NOMO-1 treated with dmso at 0.1 percent for 144 hours (cell line): ENCODE results near the gene B4GALNT2.
"Not testable (repeated sequence)": the region's sequence is repeated elsewhere in the genome, so short reads cannot be mapped to it uniquely, and the experiment has no call there.

Experiments
- DNase-seq: peaks from one replicate; lab custom pipeline; 2025; ENCODE audit not compliant: unreplicated experiment; lab: John Stamatoyannopoulos, UW

The B4GALNT2 gene, protein sequence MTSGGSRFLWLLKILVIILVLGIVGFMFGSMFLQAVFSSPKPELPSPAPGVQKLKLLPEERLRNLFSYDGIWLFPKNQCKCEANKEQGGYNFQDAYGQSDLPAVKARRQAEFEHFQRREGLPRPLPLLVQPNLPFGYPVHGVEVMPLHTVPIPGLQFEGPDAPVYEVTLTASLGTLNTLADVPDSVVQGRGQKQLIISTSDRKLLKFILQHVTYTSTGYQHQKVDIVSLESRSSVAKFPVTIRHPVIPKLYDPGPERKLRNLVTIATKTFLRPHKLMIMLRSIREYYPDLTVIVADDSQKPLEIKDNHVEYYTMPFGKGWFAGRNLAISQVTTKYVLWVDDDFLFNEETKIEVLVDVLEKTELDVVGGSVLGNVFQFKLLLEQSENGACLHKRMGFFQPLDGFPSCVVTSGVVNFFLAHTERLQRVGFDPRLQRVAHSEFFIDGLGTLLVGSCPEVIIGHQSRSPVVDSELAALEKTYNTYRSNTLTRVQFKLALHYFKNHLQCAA

DNA sequence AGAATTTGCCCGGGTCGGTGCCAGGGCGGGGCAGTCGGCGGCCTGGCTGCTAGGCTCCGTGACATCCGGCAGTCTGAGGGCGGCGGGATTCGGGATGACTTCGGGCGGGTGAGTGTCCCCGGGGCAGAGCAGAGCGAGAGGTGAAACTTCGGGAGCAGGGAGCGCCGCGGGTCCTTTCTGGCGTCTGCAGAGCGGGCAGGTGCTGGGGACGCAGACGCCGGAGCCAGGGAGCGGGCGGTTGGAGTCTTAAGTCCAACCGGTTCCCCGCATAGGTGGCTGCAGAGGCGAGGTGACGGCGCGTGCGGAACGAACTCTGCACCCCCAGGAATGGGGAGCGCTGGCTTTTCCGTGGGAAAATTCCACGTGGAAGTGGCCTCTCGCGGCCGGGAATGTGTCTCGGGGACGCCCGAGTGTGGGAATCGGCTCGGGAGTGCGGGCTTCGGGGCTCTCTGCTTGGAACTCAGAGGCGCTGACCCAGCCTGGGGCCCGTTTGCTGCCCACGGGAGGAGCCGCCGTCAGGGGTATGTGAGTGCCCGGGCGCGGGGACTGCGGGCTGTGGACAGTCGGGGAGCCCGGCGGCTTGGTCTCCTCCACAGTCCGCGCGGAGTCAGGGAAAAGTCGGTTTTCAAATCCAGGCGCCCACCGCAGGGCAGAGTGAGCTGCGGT, at the start of gene B4GALNT2:
B4GALNT2 (plus strand) TSS at position 71 of the 666 bp plus-strand sequence; CDS start at position 95, 24 bp downstream.
- DNase-seq, result no peak

DNA sequence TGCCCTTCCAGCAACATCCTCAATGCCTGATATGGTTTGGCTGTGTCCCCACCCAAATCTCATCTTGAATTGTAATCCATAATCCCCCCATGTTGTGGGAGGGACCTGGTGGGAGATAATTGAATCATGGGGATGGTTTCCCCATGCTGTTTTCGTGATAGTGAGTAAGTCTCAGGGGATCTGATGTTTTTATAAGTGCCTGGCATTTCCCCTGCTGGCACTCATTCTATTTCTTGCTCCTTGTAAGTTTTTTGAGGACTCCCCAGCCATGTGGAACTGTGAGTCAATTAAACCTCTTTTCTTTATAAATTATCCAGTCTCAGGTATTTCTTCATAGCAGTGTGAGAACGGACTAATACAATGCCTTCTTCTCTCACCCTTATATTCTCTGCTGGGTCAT, 47.5 kb upstream of the B4GALNT2 start:
- not testable (repeated sequence) for DNase-seq

DNA sequence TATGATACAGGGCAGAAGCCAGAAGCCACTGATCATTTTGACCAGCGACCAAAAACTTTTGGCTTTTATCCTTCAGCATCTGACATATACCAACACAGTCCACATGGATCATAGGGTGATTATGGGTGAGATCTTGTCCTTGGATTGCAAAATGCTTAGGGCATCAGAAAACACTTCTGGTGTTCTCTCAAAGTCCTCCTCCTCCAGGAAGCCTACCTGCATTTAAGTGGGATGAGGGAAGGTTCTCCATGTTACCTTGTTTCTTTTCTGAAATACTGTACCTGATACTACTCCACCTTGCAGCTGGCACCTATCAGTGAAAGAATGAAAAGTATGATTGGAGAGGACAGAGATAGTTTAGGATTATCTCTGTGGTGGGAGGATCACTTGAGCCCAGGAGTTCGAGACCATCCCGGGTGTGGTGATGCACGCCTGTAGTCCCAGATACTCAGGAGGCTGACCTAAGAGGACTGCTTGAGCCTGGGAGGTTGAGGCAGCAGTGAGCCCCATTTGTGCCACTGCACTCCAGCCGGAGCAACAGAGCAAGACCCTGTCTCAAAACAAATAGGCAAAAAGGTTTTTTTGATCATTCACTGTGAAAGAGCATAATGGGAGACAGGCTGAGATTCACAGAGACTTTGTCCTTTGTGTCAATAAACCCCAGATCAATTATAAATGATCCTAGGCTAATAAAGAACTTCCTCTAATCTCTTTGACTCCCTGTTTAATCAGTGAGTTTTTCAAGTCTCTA, 46.8 kb upstream of the B4GALNT2 start:
- DNase-seq, result no peak

DNA sequence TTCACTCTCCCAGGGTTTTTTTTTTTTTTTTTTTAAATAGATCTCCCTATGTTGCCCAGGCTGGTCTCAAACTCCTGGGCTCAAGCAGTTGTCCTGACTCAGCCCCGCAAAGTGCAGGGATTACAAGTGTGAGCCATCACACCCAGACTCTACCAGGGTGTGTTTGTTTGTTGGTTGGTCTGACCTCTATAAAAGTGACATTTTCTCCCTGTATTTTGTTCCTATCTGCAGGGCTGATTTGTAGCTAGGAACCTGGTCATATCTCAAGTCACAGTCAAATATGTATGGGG, 46.3 kb upstream of the B4GALNT2 start:
- DNase-seq, result no peak

DNA sequence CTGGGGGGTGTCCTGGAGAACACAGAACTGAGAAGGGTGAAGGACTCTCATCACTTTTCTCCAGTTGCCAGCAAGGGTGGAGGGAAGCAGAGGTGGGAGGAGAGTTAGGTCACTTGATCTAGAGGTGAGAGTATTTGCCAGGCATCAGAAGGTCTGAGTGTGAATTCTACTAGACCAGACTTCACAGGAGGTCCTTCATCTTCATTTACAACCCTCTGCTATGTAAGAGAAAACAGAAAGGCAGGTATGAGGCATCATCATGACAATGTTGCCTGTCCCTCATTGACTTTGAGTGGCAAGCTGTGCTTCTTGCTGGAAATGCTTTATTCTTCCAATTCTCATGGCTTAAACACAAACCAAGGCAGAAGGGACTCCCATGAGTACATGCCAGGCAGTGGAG, 45.9 kb upstream of the B4GALNT2 start:
- DNase-seq, result no peak

DNA sequence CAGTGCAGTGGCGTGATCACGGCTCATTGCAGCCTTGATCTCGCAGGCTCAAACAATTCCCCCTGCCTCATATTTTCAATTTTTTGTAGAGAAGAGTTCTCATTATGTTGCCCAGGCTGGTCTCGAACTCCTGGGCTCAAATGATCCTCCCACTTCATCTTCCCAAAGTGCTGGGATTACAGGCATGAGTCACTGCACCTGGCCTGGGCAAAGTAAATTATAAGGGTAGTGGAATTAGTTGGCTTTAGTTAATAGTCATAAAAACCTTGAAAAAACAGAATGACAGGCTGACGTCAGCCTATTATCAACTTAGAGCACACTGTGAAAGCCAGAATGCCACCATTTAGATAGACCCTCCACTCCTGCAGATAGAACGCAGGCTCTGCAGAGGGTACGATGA, 43.5 kb upstream of the B4GALNT2 start:
- no peak for DNase-seq

DNA sequence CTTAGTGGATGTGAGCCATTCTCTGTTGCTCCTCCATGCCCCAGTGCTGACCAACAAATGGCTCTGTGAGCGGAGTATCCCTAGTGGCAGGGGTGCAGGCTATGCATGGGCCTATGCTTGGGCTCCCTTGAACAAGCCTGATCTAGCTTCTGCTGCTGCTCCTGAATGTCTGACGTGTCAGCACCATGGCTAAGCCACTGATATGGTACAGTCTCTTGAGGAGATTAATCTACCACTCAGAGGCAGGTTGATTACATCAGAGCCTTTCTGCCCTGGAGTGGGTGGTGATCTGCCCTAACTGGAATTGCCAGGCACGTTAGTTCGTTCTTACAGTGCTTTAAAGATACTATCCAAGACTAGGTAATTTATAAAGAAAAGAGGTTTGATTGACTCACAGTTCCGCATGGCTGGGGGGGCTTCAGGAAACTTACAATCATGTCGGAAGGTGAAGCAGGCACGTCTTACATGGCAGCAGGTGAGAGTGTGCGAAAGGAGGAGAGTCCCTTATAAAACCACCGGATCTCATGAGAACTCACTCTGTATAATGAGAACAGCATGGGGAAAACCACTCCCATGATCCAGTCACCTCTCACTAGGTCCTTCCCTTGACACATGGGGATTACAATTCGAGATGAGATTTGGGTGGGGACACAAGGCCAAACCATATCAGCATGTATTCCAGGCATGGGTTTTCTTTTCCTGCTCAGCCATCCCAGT, 41.5 kb upstream of the B4GALNT2 start:
- DNase-seq, result no peak

DNA sequence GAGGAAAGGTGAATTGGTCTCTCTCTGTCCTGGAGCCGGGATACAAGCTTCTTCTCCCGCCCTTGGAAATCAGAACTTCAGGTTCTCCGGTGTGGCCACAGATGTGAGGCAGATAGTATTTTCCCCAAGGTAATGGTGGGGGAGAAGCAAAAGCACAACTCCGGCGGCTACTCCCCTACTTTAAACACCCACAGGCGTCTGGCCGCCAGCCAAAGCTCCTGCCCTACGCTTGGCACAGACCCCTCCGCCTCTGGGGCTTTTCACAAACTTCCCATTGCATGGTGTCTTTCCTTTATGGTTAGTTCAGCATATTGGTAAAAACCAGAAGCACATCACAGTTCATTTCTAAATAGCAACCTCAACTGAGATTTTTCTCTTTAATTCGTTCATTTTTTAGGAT, 39.4 kb upstream of the B4GALNT2 start:
- DNase-seq, result no peak

DNA sequence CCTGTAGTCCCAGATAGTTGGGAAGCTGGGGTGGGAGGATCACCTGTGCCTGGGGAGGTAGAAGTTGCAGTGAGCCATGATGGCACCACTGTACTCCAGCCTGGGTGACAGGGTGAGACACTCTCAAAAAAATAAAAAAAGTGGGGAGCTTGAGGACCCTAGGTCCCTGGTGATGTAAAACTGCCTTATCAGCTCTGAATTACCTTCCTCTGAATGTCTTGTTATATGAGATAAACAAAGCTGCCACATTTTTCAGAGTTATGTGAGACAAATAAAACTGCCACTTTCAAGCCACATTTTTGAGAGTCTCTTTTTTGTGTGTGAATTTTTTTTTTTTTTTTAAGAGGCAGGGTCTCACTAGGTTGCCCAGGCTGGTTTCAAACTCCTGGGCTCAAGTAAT, 32.0 kb upstream of the B4GALNT2 start:
- DNase-seq, result no peak

DNA sequence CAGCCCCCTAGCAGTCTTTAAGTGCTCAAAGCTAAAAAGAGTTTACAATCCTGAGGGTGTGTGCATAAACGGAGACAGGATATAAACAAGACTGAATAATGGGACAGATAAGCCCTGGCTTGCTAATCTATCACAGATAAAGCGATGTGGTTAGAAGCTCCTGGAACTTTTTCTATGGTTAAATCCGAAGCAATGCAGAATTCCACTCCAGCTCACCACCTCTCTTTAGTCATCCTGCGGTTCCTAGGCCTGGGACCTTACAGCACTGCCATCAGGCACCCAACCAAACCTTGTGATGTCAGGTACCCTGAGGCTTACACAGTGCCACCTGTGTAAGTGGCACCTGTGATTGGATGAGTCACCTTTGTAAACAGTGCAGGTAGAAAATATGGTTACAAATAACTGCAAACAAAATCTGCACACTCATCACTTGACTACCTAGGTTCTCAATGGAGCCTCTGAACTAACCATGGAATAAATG, 31.5 kb upstream of the B4GALNT2 start:
- DNase-seq, result no peak

DNA sequence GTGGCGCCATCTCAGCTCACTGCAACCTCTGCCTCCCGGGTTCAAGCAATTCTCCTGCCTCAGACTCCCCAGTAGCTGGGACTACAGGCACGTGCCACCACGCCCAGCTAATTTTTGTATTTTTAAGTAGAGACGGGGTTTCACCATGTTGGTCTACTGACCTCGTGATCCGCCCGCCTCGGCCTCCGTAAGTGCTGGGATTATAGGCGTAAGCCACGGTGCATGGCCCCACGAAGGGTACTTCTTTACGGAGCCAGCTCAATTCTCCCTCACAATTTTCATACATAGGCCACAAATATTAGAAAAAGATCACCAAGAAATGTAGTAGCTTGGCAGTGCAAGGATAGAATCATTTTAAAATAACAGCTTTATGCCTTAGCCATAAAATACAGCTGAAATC, 29.2 kb upstream of the B4GALNT2 start:
- DNase-seq, result not testable (repeated sequence)

DNA sequence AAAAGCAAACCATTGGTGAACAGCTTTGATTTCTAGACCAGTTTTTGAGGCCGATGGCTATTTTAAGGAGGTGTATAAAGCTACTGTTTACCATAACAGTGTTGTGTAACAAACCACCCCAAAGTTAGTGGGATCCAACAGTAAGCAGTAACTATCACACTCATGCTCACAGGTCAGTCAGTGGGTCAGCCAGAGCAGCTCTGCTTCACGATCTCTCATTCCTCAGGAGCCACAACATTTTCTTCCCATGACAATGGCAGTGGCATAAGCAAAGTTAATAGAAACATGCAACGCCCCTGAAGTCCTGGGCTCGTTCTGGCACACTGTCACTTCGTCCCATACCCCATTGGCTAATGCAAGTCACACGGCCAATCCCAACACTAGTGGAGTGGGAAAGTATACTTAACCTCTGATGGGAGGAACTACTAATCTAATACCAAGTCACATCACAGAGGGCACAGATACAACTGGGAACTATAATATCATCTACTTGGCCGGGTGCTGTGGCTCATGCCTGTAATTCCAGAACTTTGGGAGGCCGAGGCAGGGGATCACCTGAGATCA, 28.0 kb upstream of the B4GALNT2 start:
- DNase-seq, result no peak

DNA sequence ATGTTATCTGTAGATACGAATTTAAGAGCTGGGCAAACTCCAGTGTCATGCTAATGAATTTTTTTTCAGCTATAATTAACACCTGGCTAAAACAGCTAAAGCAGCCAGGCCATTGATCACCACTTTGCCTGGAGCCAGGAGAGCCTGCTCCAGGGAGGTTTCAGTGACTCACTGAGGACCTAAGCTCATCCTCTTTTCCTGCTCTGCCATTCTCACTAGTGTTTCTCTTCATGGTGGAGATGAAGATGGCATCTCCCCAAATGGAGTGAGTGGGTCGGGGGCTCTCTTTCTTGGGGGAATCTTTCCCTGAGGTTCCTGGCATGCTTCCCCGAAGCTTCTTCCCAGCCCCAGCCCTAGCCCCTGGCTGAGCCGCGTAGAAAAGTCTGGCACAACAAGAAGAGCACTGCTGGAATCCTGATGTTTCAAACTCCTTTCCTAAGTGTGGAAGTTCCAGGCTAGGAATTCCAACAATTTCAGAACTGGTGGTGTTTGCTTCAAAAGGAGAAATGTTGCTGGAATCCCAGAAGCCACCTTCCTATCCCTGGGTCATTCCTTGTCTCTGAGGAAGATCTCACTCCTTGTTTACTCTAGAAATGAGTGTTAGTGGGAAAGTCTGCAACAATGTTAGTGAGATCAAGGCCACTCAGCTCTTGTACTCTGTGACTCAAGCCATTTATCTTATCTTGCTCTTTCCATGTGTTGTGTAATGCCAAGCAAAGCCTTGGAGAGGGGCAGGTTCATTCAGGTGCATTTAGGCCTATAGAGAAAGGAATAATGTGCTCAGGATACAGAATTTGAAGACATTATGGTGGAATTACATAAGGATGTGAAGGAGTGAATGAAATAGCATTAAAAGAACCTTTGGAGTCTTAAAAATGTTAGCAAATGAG, 26.0 kb upstream of the B4GALNT2 start:
- DNase-seq, result no peak

DNA sequence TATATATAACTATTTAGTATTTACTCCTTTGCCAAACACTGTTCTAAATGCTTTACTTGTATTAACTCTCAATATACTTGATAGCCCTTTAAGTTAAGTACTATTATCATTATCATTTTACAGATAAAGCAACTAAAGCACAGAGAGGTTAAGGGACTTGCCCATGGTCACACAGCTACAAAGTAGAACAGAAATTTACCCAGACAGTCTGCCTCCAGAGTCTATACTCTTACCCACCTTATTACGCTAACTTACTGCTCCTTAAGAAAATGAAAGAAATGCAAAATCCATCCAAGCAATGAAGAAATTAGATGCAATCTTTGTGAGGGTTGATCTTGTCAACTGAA, 25.4 kb upstream of the B4GALNT2 start:
- DNase-seq, result no peak

DNA sequence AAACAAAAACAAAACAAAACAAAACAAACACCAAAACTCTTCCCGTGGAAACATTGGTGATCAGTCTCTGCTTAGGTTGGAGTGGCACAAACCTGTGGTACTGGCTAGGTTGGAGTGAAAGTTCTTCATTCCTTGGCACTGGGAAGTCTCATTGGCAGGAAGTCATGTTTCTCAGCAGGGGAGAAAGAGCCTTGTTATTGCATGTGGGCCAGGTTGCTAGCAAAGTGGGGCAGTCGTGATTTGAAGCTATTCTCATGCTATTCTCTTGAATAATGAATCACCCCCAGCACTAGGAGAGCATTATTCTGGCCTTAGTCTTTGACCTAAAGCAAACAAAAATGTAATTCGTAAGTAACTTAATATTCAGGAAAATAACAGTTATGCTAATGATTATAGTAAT, 24.3 kb upstream of the B4GALNT2 start:
- no peak for DNase-seq

DNA sequence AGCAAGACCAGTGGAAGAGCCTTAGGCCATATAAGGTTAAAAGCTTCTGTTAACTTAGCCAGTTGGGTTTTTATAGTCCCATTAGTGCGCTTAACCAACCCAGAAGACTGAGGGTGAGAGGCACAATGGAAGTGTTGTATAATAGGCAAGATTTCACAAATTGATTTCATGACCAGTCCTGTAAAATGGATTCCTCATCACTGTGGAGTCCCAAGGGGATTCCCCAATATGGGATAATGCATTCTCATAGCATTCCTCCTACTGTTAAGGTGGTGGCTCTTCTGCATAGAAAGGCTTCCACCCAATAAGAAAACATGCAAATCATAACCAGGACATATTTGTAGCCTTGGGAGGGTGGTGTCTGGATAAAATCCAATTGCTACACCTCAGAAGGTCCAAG, 22.1 kb upstream of the B4GALNT2 start:
- no peak for DNase-seq

DNA sequence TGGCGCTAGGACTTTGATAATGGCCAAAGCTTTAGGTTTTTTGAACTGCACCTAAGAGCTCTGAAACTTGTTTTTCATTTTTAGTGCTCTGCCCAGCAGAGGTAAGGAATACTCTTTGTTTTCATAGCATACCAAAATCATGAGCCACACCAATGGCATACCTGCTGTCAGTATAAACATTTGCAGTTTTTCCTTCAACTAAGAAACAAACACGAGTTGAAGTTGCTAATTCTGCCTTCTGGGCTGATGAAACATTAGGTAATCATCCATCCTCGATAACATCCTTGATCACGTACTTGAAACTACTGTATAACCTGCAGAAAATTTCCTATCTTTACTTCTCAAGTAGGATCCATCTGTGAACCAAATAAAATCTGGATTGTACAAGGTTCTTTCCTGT, 20.6 kb upstream of the B4GALNT2 start:
- no peak for DNase-seq

DNA sequence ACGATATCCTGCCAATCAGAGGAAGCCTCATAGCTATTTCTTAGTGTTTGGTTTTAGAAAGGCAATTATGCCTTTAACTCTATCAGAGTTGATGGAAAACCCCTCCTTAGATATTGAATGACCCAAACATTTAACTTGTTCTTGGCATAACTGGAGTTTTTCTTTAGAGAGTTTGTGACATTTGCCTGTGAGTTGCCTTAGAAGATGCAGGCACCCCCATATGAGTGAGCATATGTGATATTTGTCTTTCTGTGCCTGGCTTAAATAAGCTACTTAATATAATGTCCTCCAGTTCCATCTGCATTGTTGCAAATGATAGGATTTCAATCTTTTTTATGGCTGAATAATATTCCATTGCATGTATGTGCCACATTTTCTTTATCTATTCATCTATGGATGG, 19.6 kb upstream of the B4GALNT2 start:
- DNase-seq, result no peak

DNA sequence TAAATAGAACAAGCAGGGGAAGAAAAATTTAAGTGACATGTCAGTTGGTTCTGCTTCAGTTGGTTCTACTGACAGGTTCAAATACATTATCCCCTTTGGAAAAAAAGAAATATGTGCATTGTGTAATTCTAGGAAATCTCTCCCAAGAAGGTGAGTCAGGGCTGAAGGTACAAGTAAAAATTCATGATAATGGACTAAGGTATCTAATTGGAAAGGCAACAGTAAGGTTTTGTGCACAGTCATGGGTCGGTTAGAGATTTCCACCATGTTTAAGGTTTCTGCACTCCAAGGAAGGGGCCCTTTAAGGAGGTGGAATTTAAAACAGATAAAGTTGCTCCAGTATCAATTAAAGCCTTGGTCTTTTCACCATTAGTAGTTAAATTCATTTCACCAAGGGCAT, 17.9 kb upstream of the B4GALNT2 start:
- DNase-seq, result no peak
